Measurements from ENCODE around the gene RIMS1. TPM values are rescaled to one million over a fixed set of nuclear protein-coding genes. Genes with fewer than 3 reads are reported as not detected.
"Not testable (repeated sequence)": the region's sequence is repeated elsewhere in the genome, so short reads cannot be mapped to it uniquely, and the experiment has no call there.

The RIMS1 gene
- total RNA-seq, 1 donor from 2014 or later = 0.17 TPM

- DNase-seq (ENCODE audit: low read depth) = no peak
- no peak for TF ChIP-seq CTCF (conservative IDR thresholded peaks at IDR 0.05; ENCODE audit: low read depth, low read length)
- H3K4me3 ChIP-seq (ENCODE audit: low read depth, low read length) = no peak overlapping the region
Observed at GRCh38 chr6:72324591-72324990, 438.2 kb downstream of the RIMS1 start.

- DNase-seq (ENCODE audit: low read depth) = no peak
- no peak overlapping the region for H3K4me3 ChIP-seq (ENCODE audit: low read depth, low read length)
- no peak for TF ChIP-seq CTCF (conservative IDR thresholded peaks at IDR 0.05; ENCODE audit: low read depth, low read length)
Observed at GRCh38 chr6:72328775-72329174, 442.4 kb downstream of the RIMS1 start.

- not testable (repeated sequence) for H3K4me3 ChIP-seq (ENCODE audit: low read depth, low read length); DNase-seq (ENCODE audit: low read depth)
Observed at GRCh38 chr6:72335203-72335602, 448.9 kb downstream of the RIMS1 start.

GRCh38 chr6:72348926-72349325, 462.6 kb downstream of the RIMS1 start:
- DNase-seq (ENCODE audit: low read depth) = no peak
- H3K4me3 ChIP-seq (ENCODE audit: low read depth, low read length) = no peak overlapping the region
- no peak for TF ChIP-seq CTCF (conservative IDR thresholded peaks at IDR 0.05; ENCODE audit: low read depth, low read length)

GRCh38 chr6:72350296-72350881, 464.0 kb downstream of the RIMS1 start:
- no peak for TF ChIP-seq CTCF (conservative IDR thresholded peaks at IDR 0.05; ENCODE audit: low read depth, low read length)
- DNase-seq (ENCODE audit: low read depth) = no peak
- no peak overlapping the region for H3K4me3 ChIP-seq (ENCODE audit: low read depth, low read length)

GRCh38 chr6:72363844-72364740, 477.7 kb downstream of the RIMS1 start:
- TF ChIP-seq CTCF (conservative IDR thresholded peaks at IDR 0.05; ENCODE audit: low read depth, low read length) = no peak
- DNase-seq (ENCODE audit: low read depth) = peak; percentile 75
- no peak overlapping the region for H3K4me3 ChIP-seq (ENCODE audit: low read depth, low read length)

GRCh38 chr6:72365773-72366172, 479.4 kb downstream of the RIMS1 start:
- DNase-seq (ENCODE audit: low read depth) = no peak
- TF ChIP-seq CTCF (conservative IDR thresholded peaks at IDR 0.05; ENCODE audit: low read depth, low read length) = no peak
- H3K4me3 ChIP-seq (ENCODE audit: low read depth, low read length) = no peak overlapping the region

Measured in epithelial cell of proximal tubule (primary cell).